Activated CD8-positive, alpha-beta T cell treated with anti-CD3 and anti-CD28 coated beads, Interleukin-2, amount 10 ng/mL, durations not matched to agents 7 days and 5 days (primary cell): ENCODE results near the gene HS3ST6. TPM values are rescaled to one million over a fixed set of nuclear protein-coding genes. Genes with fewer than 3 reads are reported as not detected.
"Not testable (repeated sequence)": the region's sequence is repeated elsewhere in the genome, so short reads cannot be mapped to it uniquely, and the experiment has no call there.

Experiments used
- ATAC-seq: fragments of 150-1000 bp; cut with Tn5 transposase; one replicate; pipeline ENCODE4 v1.10.0; 2021; ENCODE audit warnings: moderate library complexity
- CTCF ChIA-PET: fragments of 350-600 bp; sonication (Branson Sonifier 250); formaldehyde crosslinking; loops from one replicate; lab custom pipeline; 2021; ENCODE audit warnings: antibody characterized with exemption; lab: Charles Lee
- POLR2A ChIA-PET: fragments of 350-600 bp; sonication (Branson Sonifier 250); formaldehyde crosslinking; loops from one replicate; lab custom pipeline; 2021; ENCODE audit warnings: antibody characterized with exemption; lab: Charles Lee
- DNase-seq: peaks from one replicate; pipeline ENCODE4 v3.0.0-alpha.2; 2020
- H3K27ac Mint-ChIP-seq: one replicate; pipeline ENCODE4 v1.8.0; 2021; ENCODE audit warnings: mild to moderate bottlenecking, mixed read lengths
- H3K27me3 Mint-ChIP-seq: one replicate; pipeline ENCODE4 v1.8.0; 2021; ENCODE audit warnings: low read depth, mixed read lengths
- H3K36me3 Mint-ChIP-seq: one replicate; pipeline ENCODE4 v1.8.0; 2021; ENCODE audit warnings: low read depth, mixed read lengths
- H3K4me1 Mint-ChIP-seq: one replicate; pipeline ENCODE4 v1.8.0; 2021; ENCODE audit warnings: low read depth, mixed read lengths
- H3K4me3 Mint-ChIP-seq: one replicate; pipeline ENCODE4 v1.8.0; 2021; ENCODE audit warnings: mild to moderate bottlenecking, mixed read lengths
- H3K9me3 Mint-ChIP-seq: one replicate; pipeline ENCODE4 v1.8.0; 2022; ENCODE audit warnings: mixed read lengths; ENCODE audit not compliant: insufficient read depth
- total RNA-seq, 2 experiments: library from RNA; stranded (reverse); gene quantifications; one replicate each; pipeline ENCODE4 v1.2.3, GENCODE V29; 2021

HS3ST6 gene
- total RNA-seq, 2 experiments from 2014 or later = not detected

DNA sequence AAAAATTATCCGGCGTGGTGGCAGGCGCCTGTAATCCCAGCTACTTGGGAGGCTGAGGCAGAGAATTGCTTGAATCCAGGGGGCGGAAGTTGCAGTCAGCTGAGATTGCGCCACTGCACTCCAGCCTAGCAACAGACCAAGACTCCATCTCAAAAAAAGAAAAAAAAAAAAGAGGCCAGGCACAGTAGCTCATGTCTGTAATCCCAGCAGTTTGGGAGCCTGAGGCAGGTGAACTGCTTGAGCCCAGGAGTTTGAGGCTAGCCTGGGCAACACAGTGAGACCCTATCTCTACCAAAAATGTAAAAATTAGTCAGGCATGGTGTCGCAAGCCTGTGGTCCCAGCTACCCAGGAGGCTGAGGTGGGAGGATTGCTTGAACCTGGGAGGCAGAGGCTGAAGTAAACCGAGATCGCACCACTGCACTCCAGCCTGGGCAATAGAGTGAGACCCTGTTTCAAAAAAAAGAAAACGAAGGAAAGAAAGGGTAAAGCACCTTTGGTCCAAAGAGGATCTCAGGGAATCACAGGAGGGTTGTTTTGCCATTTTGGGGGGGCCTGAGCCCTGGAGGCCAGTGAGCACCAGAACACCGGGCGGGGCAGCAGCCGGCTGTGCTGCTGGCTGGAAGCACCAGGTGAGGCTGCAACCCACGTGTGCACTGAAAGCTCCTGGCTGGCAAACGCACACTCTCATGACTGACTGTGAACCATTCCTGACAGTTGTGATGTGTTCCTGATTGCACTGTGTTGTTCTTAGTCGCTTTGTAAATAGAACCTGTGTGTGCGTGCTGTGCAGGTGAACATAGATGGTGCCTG lies 18.4 kb downstream of the HS3ST6 start:
- no peaks in the 10 kb centered on the region for H3K4me1 Mint-ChIP-seq
- no peak overlapping the region for H3K4me3 Mint-ChIP-seq
- ChIA-PET POLR2A (interaction anchor here (0.7 kb wide), 1 partner anchor 66 kb away, joined by 3 read pairs; no protein-coding TSS in a partner anchor), CTCF (no interaction called here)
- no peak overlapping the region for H3K27ac Mint-ChIP-seq
- DNase-seq = no peak
- H3K9me3 Mint-ChIP-seq = no peaks in the 10 kb centered on the region
- no peaks in the 10 kb centered on the region for H3K36me3 Mint-ChIP-seq
- no peaks in the 10 kb centered on the region for H3K27me3 Mint-ChIP-seq
- no peak for ATAC-seq

DNA sequence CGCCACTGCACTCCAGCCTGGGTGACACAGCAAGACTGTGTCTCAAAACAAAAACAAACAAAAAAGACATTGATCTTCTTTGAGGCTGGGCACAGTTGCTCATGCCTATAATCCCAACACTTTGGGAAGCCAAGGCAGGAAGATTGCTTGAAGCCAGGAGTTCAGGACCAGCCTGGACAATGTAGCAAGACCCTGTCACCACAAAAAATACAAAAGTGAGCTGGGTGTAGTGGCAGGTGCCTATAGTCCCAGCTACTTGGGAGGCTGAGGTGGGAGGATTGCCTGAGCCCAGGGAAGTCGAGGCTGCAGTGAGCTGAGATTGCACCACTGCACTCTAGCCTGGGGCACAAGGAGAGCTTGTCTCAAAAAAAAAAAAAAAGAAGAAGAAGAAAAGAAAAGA lies 20.5 kb downstream of the HS3ST6 start:
- DNase-seq, H3K4me1 Mint-ChIP-seq, H3K27ac Mint-ChIP-seq, H3K27me3 Mint-ChIP-seq, ATAC-seq, H3K9me3 Mint-ChIP-seq, CTCF ChIA-PET, H3K36me3 Mint-ChIP-seq, POLR2A ChIA-PET, H3K4me3 Mint-ChIP-seq: not testable (repeated sequence)

DNA sequence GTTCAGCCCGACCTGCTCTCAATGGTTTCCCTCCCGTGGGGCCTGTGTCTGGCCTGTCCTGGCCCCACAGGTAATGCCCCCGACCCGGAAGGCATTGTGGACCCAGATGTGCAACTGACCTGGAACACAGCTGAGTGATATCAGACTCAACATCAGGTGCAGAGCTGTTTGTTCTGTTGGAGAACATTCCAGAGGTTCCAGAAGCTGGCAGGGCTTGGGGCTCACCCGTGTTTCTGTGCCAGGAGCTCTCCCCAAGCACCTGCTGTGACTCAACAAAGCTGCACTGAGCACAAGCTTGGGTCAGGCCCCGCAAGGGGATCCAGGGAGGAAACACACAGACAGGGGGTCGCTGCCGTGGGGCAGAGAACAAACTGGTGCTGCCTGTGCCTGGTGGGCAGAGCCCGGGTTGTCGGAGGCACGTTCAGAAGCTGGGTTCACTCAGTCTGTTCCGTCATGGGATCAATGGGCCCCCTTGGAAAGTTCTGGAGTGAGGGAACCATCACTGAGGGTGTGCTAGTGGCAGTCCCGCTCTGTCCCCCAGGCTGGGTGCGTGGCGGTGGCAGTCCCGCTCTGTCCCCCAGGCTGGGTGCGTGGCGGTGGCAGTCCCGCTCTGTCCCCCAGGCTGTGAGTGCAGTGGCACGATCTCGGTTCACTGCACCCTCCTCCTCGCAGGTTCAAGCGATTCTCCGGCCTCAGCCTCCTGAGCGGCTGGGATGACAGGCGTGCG lies 22.1 kb downstream of the HS3ST6 start:
- ChIA-PET CTCF (no interaction called here), POLR2A (no interaction called here)
- peaks cover 2% of the 10 kb centered on the region for H3K27me3 Mint-ChIP-seq
- H3K4me1 Mint-ChIP-seq = no peaks in the 10 kb centered on the region
- DNase-seq = no peak
- no peaks in the 10 kb centered on the region for H3K36me3 Mint-ChIP-seq
- ATAC-seq = no peak
- no peak overlapping the region for H3K27ac Mint-ChIP-seq
- H3K9me3 Mint-ChIP-seq = no peaks in the 10 kb centered on the region
- H3K4me3 Mint-ChIP-seq = no peak overlapping the region

DNA sequence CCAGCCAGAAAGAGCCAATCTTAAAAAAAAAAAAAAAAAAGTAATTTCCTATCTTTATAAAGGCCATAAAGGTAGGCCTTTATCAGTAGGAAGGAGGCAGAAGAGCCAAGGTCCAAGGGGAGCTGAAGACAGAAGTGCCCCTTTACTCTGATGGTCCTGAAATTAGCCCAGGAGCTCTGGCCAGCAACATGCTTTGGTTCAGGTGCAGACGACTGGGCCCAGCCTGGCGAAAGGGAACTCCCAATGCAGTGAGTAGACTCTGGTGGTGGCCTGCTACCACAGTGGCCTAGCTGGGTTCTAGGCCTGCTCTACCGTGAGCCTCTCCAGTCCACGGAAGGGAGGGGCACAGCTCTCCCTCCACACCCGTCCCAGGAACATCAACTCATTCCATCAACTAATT lies 23.1 kb downstream of the HS3ST6 start:
- H3K36me3 Mint-ChIP-seq = no peaks in the 10 kb centered on the region
- CTCF ChIA-PET = no interaction called here
- no peak overlapping the region for H3K4me3 Mint-ChIP-seq
- DNase-seq (no peak), ATAC-seq (no peak)
- peaks cover 2% of the 10 kb centered on the region for H3K27me3 Mint-ChIP-seq
- no peaks in the 10 kb centered on the region for H3K9me3 Mint-ChIP-seq
- POLR2A ChIA-PET = interaction anchor here (0.5 kb wide), 1 partner anchor 49 kb away, joined by 3 read pairs; no protein-coding TSS in a partner anchor
- no peaks in the 10 kb centered on the region for H3K4me1 Mint-ChIP-seq
- no peak overlapping the region for H3K27ac Mint-ChIP-seq

DNA sequence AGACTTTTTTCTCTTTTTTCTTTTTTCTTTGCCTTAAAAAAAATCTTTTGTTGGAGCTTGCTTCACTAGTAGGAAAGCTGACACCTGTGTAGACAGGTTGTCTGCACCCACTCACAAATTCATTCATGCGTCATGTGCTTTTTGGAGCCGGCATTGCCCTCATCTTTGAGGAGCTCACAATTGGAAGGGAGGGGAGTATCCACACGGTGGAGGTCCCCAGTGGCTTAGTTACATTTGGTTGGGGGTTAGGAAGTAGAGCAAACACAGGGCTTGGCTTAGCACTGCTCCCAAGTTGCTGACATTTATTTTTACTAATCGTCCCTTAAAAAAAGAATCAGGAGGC lies 27.5 kb downstream of the HS3ST6 start:
- no peak overlapping the region for H3K27ac Mint-ChIP-seq
- no peak overlapping the region for H3K4me3 Mint-ChIP-seq
- DNase-seq (no peak), ATAC-seq (no peak)
- H3K36me3 Mint-ChIP-seq = no peaks in the 10 kb centered on the region
- POLR2A ChIA-PET = no interaction called here
- H3K4me1 Mint-ChIP-seq = no peaks in the 10 kb centered on the region
- H3K27me3 Mint-ChIP-seq = peaks cover 4% of the 10 kb centered on the region
- no peaks in the 10 kb centered on the region for H3K9me3 Mint-ChIP-seq
- CTCF ChIA-PET = no interaction called here

DNA sequence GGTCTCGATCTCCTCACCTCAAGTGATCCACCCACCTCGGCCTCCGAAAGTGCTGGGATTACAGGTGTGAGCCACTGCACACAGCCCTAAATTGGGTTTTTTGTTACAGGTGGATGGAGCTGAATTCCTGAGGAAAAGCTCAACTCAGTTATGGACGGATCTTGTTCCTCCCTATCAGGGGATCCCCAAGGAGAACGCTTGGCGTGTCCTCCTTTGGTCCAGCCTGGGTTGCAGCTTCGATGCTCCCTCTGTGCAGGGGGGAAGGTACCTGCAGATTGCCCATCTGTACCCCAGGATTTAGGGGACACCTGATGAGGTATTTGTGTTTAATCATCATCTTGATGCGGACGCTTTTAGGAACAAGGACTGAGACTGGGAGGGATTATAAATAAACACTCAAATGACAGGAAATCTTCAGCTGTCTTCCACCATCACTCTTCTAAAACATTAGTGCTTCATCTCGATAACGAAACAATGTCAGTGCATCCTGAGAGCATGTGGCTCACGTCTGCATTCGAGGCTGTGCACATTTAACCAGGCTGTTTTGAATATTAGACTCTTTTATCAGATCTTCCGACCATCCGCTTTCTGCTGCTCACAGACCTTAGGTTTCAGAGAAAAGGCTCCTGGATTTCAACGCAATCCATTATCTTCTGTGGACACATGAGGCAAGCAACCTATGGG lies 28.0 kb downstream of the HS3ST6 start:
- ChIA-PET CTCF (no interaction called here), POLR2A (no interaction called here)
- no peak for ATAC-seq

DNA sequence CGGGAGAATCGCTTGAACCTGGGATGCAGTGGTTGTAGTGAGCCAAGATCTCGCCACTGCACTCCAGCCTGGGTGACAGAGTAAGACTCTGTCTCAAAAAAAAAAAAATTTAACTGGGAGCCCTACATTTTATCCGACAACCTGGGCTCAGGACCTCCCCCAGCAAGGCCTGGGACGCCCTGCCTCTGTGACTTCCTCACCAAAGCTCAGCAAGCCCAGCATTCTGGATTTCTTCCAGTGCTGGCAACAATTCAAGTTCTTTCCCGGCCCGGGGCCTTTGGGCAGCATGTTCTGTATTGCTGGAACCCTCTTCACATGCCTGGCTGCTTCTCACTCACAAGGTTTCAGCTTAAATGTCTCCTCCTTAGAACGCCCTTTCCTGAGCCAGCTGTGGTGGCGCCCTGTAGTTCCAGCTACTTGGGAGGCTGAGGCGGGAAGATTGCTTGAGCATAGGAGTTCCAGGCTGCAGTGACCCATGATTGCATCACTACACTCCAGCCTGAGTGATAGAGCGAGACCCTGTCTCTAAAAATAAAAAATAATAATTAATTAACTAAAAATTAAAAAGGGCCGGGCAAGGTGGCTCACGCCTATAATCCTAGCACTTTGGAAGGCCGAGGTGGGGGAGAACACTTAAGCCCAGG lies 30.4 kb downstream of the HS3ST6 start:
- Mint-ChIP-seq H3K4me3 (no peak overlapping the region), H3K9me3 (no peaks in the 10 kb centered on the region), H3K36me3 (no peaks in the 10 kb centered on the region), H3K27me3 (peaks cover 4% of the 10 kb centered on the region), H3K27ac (no peak overlapping the region), H3K4me1 (no peaks in the 10 kb centered on the region)
- CTCF ChIA-PET = interaction anchor here (1.0 kb wide), 1 partner anchor 41 kb away, joined by 3 read pairs; no protein-coding TSS in a partner anchor
- ATAC-seq = no peak
- no peak for DNase-seq
- POLR2A ChIA-PET = no interaction called here

More for the DNA sequence above, 28.0 kb downstream of the HS3ST6 start:
- H3K9me3 Mint-ChIP-seq = no peaks in the 10 kb centered on the region
- DNase-seq = no peak
- no peak overlapping the region for H3K27ac Mint-ChIP-seq
- H3K27me3 Mint-ChIP-seq = peaks cover 4% of the 10 kb centered on the region
- H3K4me3 Mint-ChIP-seq = no peak overlapping the region
- no peaks in the 10 kb centered on the region for H3K4me1 Mint-ChIP-seq
- H3K36me3 Mint-ChIP-seq = no peaks in the 10 kb centered on the region

DNA sequence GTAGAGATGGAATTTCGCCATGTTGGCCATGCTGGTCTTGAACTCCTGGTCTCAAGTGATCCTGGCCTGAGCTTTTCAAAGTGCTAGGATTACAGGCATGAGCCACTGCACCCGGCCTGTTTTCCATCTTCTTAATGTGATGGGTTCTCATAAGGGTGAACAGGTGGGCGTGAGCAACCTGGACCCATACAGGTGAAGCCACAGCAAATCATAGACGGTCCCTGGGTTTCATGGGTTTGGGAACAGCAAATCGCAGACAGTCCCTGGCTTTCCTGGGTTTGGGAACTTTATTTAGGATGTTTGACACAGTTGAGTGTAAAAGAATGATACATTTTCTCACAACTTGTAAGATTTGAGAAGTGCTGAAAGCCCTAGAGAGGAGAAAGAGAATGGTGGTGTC lies 33.3 kb downstream of the HS3ST6 start:
- H3K4me1 Mint-ChIP-seq = no peaks in the 10 kb centered on the region
- H3K36me3 Mint-ChIP-seq = no peaks in the 10 kb centered on the region
- H3K4me3 Mint-ChIP-seq = no peak overlapping the region
- ATAC-seq = no peak
- POLR2A ChIA-PET = no interaction called here
- no peak for DNase-seq
- no peaks in the 10 kb centered on the region for H3K9me3 Mint-ChIP-seq
- CTCF ChIA-PET = no interaction called here
- H3K27ac Mint-ChIP-seq = no peak overlapping the region
- H3K27me3 Mint-ChIP-seq = peaks cover 4% of the 10 kb centered on the region

DNA sequence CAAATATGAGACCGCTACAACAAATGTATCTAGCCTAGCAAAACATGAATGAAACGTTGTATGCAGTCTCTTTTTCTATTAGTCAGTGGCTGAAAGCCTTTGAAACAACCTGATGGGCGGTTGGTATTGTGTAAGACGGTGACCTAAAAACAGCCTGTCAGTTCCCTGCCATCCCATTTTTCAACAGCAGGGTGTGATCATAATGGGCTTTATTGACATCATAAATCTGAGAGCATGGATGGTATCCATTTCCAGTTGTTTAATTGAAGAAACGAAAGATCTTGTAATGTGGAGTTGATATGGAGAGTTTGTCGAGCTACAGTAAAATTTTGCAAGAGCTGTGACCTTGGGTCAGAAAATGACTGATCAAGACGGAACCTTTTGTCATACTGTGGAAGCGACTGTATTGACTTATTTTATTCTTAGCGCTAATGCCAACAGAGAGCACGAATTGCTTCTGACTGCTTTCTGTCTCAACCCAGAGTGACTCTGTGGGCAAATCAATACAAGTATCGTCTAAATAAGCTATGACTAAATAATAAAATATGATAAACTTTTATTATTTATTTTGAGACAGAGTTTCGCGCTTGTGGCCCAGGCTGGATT lies 34.0 kb downstream of the HS3ST6 start:
- peaks cover 4% of the 10 kb centered on the region for H3K27me3 Mint-ChIP-seq
- no peaks in the 10 kb centered on the region for H3K9me3 Mint-ChIP-seq
- ATAC-seq = no peak
- ChIA-PET CTCF (no interaction called here), POLR2A (no interaction called here)
- H3K4me1 Mint-ChIP-seq = no peaks in the 10 kb centered on the region
- H3K27ac Mint-ChIP-seq = no peak overlapping the region
- no peaks in the 10 kb centered on the region for H3K36me3 Mint-ChIP-seq
- H3K4me3 Mint-ChIP-seq = no peak overlapping the region
- DNase-seq = no peak

DNA sequence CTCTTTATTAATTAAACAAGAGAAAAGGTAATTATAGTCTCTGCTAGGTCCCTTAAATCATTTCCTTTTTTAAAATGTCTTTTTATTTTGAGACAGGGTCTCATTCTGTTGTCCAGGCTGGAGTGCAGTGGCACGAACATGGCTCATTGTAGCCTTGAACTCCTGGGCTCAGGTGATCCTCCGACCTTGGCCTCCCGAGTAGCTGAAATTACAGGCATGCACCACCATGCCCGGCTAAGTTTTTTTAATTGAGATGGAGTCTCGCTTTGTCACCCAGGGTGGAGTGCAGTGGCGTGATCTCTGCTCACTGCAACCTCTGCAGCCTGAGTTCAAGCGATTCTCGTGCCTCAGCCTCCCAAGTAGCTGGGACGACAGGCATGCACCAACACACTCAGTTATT lies 37.0 kb downstream of the HS3ST6 start:
- CTCF ChIA-PET, DNase-seq, H3K36me3 Mint-ChIP-seq, H3K4me3 Mint-ChIP-seq, H3K4me1 Mint-ChIP-seq, H3K27ac Mint-ChIP-seq, ATAC-seq, POLR2A ChIA-PET, H3K9me3 Mint-ChIP-seq: not testable (repeated sequence)
- peaks cover 10% of the 10 kb centered on the region for H3K27me3 Mint-ChIP-seq

DNA sequence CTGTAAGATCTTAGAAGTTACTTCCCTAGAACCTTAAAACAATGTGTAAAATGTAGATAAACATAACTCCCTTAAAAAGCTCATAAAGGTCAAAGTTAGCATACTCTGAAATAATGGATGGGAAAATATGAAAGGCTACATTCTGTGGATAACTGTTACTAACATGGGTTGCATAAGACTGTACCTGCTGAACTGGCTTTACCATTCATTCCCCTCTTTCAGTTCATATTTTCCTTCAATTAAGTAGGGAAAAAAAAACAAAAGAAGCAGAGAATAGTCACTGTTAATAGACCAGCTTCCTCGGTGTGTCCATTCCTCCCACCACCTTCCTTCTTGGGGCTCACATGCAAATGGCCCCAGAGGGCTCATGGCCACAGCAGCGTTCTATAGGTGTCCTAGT lies 38.7 kb downstream of the HS3ST6 start:
- H3K27ac Mint-ChIP-seq = no peak overlapping the region

More for the DNA sequence above, 38.7 kb downstream of the HS3ST6 start:
- peaks cover 16% of the 10 kb centered on the region for H3K27me3 Mint-ChIP-seq
- no peaks in the 10 kb centered on the region for H3K4me1 Mint-ChIP-seq
- H3K9me3 Mint-ChIP-seq = no peaks in the 10 kb centered on the region
- ATAC-seq (no peak), DNase-seq (no peak)
- no peak overlapping the region for H3K4me3 Mint-ChIP-seq
- no peaks in the 10 kb centered on the region for H3K36me3 Mint-ChIP-seq
- POLR2A ChIA-PET = interaction anchor here (0.7 kb wide), 1 partner anchor 277 kb away, joined by 3 read pairs; no protein-coding TSS in a partner anchor
- CTCF ChIA-PET = no interaction called here
